NCI-H774 (cell line): ENCODE data around the gene IST1.

Experiments used
- DNase-seq: peaks from one replicate; lab custom pipeline; 2025; lab: John Stamatoyannopoulos, UW

Gene IST1

DNA sequence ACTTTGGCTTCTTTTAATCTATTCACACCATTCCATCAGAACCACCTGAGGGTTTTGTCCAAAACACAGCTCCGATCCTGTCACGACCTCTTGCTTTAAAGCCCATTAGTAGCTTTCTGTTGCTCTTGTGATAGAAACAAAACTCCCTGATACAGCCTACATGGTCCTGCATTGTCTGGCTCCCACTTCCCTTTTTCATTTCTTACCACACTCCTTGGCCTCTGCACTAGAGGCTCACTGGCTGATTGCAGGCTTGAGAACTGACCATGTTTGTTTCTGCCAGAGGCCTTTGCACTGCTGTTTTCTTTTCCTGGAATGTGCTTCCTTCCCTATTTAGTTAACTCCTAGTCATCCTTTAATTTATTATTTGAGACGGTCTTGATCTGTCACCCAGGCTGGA, 23.7 kb downstream of the IST1 start:
- no peak for DNase-seq

DNA sequence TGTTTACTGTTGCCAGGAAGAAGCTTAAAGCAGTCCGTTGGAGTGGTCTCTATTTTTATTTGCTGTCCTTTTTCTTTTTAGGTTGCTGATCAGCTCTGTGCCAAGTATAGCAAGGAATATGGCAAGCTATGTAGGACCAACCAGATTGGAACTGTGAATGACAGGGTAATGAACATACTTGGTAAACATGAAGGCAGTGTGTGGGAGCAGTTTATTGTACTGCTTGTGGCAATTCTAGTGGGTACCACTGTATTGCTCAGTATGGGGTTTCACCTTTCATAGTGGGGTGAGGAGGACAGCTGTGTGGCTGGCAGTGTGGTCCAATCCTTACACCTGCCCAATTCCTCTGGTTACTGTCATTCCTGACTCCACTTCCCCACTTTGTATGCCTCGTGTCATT, 25.3 kb downstream of the IST1 start:
- no peak for DNase-seq

DNA sequence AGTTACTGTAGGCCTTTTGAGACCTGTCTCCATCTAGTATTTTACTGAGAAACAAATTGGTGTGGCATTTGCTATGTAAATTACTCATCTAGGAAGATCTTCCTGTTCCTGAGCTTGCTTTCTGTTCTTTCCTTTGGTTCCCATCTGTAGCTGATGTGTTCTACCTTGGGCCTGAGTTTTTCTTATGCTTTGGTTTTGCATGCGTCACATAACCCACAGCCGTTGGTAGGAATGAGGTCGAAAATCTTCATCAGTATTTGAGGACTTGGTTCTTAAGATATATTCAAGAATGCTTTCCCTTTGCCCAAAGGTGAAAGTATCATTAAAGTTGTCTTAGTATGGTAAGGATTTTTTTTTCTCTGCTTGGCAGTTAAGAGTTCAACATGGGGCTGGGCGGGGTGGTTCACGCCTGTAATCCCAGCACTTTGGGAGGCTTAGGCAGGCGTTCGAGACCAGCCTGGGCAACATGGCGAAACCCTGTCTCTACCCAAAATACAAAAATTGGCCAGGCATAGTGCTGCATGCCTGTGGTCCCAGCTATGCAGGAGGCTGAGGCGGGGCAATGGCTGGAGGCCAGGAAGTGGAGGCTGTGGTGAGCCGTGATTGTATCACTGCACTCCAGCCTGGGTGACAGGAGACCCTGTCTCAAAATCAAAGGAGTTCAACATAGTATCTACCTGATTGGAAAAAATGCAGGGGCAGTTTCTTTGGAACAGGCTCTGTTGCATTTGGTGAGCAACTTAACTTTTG, 28.8 kb downstream of the IST1 start:
- DNase-seq: no peak

DNA sequence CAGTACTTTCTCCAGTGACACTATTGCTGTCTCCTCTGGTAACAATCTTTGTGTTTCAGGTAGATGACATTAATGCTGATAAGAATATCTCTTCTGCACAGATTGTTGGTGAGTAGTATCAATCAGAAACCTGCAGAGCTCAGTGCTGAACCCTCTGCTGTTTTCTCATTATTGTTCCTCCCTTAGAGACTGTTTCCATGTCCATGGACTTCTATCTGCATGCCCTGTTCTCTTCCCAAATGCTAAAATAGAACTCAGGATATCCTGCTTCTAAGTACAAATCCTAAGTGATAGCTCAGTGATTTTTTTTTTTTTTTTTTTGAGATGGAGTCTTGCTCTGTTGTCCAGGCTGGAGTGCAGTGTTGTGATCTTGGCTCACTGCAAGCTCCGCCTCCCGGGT, 29.4 kb downstream of the IST1 start:
- DNase-seq: no peak

DNA sequence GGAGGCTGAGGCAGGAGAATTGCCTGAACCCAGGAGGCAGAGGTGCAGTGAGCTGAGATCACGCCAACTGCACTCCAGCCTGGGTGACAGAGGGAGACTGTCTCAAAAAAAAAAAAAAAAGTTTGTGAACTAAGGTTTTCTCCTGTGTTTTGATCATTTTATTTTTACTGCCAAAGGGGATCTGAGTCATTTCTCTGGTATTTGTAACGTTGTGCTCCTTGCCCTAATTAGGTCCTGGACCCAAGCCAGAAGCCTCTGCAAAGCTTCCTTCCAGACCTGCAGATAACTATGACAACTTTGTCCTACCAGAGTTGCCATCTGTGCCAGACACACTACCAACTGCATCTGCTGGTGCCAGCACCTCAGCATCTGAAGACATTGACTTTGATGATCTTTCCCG, 32.1 kb downstream of the IST1 start:
- DNase-seq: no peak

DNA sequence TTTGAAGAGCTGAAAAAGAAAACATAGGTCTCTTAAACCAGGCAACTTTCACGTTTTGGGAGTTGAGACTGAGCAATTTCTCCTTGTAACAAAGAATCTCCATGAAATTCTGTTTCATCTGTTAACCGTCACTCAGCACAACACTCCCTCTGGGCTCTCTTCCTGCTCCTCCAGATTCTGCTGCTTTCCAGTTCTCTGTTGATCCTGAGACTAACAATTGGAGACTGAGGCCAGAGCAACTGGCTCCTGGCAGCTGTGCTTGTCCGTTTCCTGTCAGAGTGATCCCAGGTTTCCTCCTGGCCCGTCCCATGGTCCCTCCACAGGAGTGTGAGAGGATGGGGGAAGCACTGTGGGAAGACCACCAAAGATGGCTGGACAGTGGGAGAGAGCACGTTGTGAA, 32.5 kb downstream of the IST1 start:
- DNase-seq: no peak

DNA sequence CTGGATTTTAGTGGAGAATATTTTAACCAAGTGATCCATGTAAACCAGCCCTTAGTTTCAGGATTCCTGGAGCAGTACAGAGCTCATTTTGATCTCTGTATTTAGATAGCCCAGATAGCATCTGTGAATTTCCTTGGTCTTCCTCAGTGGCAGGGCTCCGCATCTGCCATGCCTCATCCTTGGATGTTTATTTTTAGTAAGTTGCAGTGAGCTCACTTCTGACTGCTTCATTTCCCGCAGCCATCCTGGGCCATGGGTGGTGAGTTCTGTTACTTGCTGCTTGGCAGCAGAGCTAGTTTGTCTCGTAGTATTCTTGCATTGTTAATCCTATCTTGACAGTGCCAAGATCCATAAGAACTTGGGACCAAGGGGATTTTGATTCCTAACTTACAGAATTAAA, 33.7 kb downstream of the IST1 start:
- no peak for DNase-seq

DNA sequence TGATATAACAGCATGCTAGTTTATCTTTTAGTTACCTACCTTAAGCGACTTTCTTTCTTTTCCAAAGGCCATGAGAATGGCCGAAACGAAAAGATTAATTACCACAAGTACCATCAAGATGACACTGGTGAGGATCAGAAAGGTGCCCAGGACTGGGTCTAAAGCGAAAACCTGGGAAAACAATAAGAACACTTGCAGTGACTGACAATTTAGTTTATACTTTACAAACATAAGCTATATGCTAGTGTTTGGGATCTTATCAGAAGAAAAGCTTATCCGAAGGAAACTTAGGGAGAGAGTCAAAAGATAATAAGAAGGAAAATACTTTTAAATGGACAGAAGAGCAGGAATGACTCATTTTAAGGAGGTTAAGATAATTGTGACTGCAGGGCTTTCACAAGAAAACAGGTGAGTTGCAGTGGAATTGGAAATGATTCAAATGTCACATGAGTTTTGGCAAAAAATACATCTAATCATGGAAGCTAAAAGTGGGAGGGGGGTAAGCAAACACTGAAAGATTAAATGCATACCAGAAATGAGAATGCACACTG, 34.8 kb downstream of the IST1 start:
- DNase-seq: no peak

DNA sequence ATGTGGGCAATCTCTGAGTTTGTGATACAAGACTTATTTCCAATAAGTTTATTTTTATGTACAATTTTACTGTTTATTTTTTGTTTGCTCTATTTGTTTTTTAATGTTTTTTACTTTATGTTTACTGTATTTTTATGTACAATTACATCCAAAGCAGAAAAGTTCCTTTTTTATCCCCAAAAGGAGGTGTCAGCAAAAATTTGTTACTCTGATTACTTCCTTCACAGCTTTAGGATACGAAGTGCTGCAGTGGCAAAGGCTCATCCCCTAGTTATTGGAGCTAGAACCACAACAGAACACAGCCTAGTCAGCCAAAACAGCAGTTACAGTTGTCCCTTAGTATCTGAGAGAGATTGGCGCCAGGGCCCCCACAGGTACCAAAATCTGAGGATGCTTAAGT, 35.7 kb downstream of the IST1 start:
- DNase-seq: no peak

DNA sequence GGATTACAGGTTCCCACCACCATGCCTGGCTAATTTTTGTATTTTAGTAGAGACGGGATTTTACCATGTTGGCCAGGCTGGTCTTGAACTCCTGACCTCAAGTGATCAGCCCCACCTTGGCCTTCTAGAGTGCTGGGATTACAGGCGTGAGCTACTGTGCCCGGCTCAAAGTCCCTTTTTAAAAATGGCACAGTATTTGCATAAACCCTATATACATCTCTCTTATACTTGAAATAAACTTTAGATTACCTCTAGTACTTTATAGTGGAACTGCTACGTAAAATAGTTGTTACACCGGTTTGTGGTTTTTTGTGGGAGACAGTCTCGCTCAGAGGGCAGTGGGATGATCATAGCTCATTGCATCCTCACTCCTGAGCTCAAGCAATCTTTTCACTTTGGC, 36.3 kb downstream of the IST1 start:
- DNase-seq: no peak

DNA sequence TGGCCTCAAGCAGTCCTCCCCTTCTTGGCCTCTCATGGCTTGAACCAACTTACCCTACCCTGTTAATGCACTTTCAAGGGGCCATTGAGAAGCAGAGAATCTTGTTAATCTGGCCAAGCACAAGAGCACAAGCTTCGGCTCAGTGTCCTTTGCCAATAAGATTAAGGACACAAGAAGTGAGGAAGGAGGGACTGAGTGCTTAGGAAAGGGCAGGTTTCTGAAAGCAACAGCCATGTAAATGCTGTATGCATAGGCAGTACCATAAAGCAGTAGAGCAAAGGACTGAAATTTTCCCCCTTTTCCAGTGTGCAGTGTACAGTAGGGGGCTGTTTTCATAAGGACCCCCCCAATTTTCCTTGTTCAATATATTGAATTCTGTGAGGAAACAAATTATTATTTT, 37.7 kb downstream of the IST1 start:
- DNase-seq: no peak

DNA sequence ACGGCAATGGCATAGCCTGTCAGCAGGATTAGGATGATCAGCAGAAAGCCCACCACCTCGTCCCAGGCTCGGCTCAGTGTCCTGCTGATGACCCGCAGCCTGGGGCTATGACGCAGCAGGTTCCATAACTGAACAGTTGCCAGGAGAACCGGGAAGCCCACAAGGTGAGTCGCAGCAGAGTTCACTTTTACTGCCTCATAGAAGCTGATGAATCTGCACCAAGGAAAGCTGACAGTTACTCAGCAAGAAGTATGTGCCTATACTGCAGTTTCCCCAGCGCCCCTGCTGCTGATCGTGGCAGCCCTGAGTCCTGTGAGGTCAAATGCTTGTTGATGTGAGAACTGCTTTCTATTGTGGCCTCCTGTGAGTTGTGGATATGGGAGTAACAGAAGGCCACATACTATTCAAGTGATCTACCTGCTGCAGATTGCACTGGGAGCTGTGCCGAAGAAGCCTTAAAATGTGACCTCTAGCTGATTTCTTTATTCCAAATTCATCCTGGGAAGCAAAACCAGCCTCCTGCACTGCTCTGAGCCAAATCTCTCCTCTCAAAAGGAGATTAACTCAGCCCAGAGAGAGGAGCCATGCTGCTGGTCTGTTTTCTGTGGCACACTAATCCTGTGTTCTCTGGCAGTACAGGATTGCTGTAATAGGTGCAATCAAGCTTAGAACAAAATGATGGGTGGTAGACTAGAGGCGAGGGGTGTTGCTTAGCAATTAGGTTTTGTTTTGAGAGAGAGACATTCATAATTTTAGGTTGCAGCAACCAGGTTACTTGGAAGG, 38.8 kb downstream of the IST1 start:
- DNase-seq: no peak

DNA sequence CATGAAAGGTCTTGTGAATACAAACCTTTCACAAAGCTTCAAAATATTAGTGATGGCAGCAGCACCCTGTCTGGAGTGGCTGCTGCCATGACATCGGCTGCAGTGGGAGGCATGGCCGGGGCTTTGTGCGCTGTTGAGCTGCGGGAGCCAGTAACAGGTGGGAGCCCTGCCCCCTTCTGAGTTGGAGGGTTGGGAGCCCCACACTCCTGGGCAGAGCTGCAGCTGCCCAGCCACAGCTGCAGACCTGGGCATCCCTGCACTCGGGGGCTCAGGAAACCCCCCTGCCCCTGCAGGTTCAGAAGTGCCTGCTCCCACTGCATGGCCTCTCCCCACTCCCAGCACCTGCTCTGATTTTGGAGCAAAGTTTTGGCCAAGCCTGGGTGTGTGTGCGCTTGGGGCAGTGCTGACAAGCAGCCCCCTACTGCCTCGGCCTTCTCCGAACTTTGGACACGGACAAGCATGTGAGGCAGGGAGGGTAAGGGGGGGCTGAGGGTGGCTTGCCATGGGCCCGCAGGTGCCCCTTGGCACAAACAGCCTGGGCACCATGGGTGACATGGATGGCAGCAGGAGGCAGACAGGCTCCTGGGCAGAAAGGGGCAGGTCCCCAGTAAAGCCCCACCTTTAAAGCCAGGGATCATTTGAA, 42.7 kb downstream of the IST1 start:
- DNase-seq: no peak

DNA sequence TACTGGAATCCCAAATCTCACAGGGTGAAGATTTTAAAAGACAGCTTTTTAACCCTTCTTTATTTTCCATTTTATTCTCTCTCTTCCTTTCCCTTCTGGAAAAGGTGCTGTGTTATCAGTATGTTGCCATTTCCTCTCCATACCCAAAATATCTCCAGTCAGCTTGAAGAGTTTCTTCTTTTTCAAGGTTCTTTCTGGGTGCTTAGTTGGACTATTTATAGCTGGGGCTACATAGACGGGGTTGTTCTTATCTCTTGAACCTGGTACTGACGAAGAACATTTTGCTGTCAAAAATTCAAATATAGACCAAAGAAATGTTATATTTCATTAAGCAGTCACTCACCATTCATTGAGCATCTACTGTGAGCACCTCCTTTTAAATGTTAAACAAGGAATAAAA, 48.6 kb downstream of the IST1 start:
- no peak for DNase-seq

DNA sequence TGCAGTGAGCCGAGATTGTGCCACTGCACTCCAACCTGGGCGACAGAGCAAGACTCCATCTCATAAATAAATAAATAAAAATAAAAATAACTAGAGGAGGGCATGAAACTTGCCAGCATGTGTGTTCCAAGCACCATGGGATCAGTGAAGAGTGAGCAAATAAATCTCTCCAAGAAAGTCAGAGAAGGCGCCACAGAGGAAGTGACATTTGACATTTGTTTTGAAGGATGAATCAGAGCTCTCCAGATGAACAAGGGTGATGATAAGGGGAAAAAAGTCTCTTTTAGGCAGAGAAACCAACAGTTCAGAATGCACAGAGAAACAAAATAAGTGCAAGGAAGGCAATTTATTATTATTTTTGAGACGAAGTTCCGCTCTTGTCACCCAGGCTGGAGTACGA, 50.3 kb downstream of the IST1 start:
- no peak for DNase-seq

DNA sequence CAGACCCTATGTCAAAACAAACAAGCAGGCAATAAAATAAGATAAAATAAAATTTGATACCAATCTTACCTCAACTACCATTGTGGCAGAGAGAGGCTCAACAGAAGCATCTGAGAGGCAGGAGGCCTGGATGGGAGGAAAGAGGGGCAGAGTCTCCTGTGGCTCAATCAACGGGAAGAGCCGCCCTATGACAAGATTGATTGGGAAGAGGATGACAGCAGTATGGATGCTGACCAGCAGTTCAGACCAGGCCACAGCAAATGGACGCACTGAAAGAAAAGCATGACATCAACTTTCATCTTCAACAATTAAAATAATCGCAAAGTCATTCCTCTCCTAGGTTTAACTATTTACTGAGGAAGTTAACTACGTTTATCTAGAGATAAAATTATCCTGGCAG, 57.5 kb downstream of the IST1 start:
- no peak for DNase-seq

DNA sequence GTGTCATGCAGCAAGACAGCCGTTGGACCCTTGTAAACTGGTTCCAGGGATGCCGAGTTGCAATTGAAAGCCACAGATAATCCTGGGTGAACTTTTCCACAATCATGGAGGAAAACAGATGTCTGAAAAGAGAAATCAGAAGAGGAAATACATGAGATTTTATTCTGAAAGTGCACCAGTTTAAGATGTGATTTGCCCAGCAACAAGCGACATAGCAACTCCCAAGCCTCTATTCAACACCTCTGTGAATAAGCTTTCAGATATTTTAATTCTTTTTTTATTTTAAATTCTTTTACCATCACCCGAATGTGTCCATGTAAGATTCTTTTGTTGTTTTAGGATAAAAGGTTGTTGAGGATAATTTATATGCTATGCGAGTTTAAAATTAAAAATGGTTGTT, 58.8 kb downstream of the IST1 start:
- DNase-seq: no peak

DNA sequence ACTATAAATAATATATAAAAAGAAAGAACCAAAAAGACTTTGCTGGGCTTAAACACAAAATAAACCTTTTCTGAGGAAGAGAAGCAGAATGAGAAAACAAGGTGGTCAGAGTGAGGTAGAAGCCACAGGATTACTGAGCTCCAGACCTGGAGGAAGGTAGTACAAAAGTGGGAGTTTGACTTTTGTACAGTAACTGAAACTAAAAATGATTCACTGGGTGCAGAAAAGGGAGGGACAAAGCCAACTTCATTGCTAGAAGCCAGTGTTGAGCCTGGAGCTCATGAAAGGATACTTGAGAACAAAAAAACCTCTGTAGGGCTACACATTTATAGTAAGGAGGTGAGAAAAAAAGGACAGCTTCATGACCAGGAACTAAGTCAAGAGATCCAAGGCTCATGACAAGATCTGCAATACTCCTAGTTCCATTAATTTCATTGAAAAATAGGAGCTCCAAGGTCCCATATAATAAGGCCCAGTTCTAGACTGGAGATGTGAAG, 59.4 kb downstream of the IST1 start:
- DNase-seq: no peak

DNA sequence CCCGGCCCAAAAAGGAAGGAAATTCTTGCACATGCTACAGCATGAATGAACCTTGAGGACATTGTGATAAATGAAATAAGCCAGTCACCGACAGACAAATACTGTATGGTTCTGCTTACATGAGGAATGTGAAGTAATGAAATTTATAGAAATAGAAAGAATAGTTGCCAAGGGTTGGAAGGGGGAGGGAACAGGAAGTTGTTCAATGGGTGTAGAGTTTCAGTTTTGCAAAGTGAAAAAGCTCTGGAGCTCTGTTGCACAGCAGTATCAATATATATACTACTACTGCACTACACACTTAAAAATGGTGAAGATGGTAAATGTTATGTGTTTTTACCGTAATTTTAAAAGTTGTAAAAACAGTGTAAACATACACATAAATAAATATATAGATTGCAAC, 61.2 kb downstream of the IST1 start:
- DNase-seq: no peak

DNA sequence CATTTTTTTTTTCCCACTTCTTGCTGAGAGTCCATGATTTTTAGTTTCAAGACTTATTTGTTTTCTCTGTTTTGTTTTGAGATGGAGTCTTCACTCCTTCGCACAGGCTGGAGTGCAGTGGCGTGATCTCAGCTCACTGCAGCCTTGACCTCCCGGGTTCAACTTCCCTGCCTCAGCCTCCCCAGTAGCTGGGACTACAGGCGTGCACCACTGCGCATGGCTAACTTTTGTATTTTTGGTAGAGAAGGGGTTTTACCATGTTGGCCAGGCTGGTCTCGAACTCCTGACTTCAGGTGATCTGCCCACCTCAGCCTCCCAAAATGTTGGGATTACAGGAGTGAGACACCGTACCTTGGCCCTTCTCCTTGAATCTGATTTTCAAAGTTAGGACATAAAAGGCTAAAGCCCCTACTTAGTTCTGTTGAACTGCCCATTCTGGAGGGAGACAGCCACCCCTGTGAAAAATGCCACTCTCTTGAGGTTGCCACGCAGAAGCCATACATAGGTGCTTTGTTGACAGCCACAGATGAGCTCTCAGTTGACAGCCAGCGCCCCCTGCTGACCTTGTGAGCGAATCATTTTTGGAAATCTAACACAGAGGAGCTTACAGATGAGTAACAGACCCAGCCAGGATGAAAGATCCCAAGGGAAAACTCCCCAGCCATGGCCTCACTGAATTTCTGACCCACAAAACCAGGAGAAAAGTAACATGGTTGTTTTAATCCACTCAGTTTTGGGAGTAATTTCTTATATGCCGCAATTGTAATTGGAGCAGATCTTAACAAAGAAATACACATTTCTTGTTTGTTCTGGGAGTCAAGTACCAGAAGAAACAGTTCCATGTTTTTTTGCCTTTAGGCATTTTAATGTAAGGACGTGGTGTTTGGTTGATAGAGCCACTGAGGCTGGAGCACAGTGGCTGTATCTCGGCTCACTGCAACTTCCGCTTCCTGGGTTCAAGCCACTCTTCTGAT, 66.0 kb downstream of the IST1 start:
- peak; percentile 25 for DNase-seq

DNA sequence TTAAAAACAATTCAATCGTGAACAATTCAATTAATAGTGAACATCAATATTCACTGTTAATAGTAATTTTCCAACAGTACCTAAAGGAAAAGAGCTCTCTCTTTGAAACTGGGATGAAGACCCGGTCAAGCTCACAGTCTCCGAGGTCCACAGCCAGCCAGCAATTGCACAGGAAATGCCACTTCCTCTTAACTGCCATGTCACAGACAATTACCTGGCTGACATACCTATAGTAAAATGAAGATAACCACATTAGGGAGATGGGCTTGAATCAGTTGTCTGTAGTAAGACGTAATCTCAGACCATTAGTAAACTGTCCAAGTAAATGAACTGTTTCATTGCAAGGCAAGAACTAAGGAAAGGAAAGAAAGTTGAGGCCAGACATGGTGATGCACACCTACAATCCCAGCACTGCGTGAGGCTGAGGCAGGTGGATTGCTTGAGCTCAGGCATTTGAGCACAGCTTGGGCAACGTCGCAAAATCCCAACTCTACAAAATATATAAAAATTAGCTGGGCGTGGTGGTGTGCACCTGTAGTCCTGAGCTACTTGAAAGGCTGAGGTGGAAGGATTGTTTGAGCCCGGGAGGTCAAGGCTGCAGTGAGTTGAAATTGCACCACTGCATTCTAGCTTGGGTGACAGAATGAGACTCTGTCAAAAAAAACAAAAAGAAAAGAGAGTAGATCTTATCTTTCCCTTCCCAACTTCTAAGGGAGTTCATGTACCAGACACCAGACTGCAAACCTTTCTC, 68.0 kb downstream of the IST1 start:
- DNase-seq: no peak
